ENCODE data around the gene SLC35G2.

- TF ChIP-seq ZNF274 (IDR thresholded peaks at IDR 0.05; ENCODE audit: low read depth, low read length) = no peak
- TF ChIP-seq YY1 (IDR thresholded peaks at IDR 0.05; ENCODE audit: insufficient read depth, insufficient read length) = no peak
These were observed 40.1 kb upstream of the SLC35G2 start for GRCh38 chr3:136778865-136779264.

Data from NT2/D1 (cell line).